Measurements from ENCODE around the gene TCEAL5. TPM values are rescaled to one million over a fixed set of nuclear protein-coding genes. Genes with fewer than 3 reads are reported as not detected.

Gene TCEAL5
- total RNA-seq, 2 experiments from 2014 or later, result not detected

Other genes with a start within 250 kb of the TCEAL5 start
- gene BEX1, start 212.6 kb downstream of the TCEAL5 start, total RNA-seq, result 1 to 10 TPM; 1.0 to 2.2 TPM
- not detected for gene NXF3, start 183.6 kb downstream of the TCEAL5 start, total RNA-seq
- 10 to 100 TPM; 50.6 to 54.3 TPM for gene BEX4, start 61.6 kb downstream of the TCEAL5 start, total RNA-seq
- 10 to 100 TPM; 11.3 to 11.8 TPM for gene TCEAL8, start 21.6 kb downstream of the TCEAL5 start, total RNA-seq
- gene BEX2, start 34.2 kb upstream of the TCEAL5 start, total RNA-seq, result 10 to 100 TPM; 57.6 to 59.3 TPM
- not detected for gene TCEAL7, start 53.5 kb upstream of the TCEAL5 start, total RNA-seq
- 1 to 10 TPM in 1 of 2 experiments, under 1 TPM in 1; 0.69 to 1.0 TPM for gene TCEAL9, start 79.8 kb upstream of the TCEAL5 start, total RNA-seq
- 10 to 100 TPM; 23.1 to 23.9 TPM for gene BEX3, start 99.8 kb upstream of the TCEAL5 start, total RNA-seq
- not detected for gene RAB40A, start 242.7 kb upstream of the TCEAL5 start, total RNA-seq